Panc1 (cell line): ENCODE results near the gene MT1HL1. TPM values are rescaled to one million over a fixed set of nuclear protein-coding genes. Genes with fewer than 3 reads are reported as not detected.

Source experiments
- ATAC-seq: fragments of 200-7000 bp; cut with Tn5 transposase; 2 replicates; pipeline ENCODE4 v1.9.1; 2020; ENCODE audit warnings: mild to moderate bottlenecking, moderate library complexity
- BruUV-seq: library from RNA; stranded (reverse); fragments of 400-500 nt; replicated peaks from 2 replicates; lab custom pipeline; 2021; lab: Mats Ljungman, UMichigan
- CTCF ChIA-PET: fragments of 300-600 bp; sonication (Branson Sonifier 250); formaldehyde crosslinking; loops from one replicate; lab custom pipeline; 2022; ENCODE audit warnings: antibody characterized with exemption; lab: Charles Lee
- POLR2A ChIA-PET: fragments of 300-600 bp; sonication (Branson Sonifier 250); formaldehyde crosslinking; loops from one replicate; lab custom pipeline; 2022; ENCODE audit warnings: antibody characterized with exemption; lab: Charles Lee
- DNase-seq: peaks from one replicate; pipeline ENCODE4 v3.0.0-alpha.2; 2010; ENCODE audit warnings: low read depth, low spot score
- H3K27ac ChIP-seq: 2 replicates; pipeline ENCODE4 v1.5.1; 2011; ENCODE audit warnings: mild to moderate bottlenecking, low read length, inconsistent platforms
- H3K27me3 ChIP-seq: fragments of 200-500 bp; sonication (Bioruptor generic); 2 replicates; pipeline ENCODE4 v1.6.0; 2014; ENCODE audit warnings: low read length, inconsistent platforms; ENCODE audit not compliant: control insufficient read depth, insufficient read depth
- H3K36me3 ChIP-seq: fragments of 200-500 bp; sonication (Bioruptor generic); 2 replicates; pipeline ENCODE4 v1.5.1; 2014; ENCODE audit warnings: inconsistent platforms, mild to moderate bottlenecking, low read length, moderate library complexity; ENCODE audit not compliant: control insufficient read depth, insufficient read depth
- H3K4me1 ChIP-seq: 2 replicates; pipeline ENCODE4 v1.5.1; 2011; ENCODE audit warnings: inconsistent platforms, mild to moderate bottlenecking, low read length, moderate library complexity; ENCODE audit not compliant: control insufficient read depth, insufficient read depth
- H3K4me3 ChIP-seq, 2 experiments: 2 replicates each; pipeline ENCODE4 v1.5.1; 2011 to 2012; ENCODE audit warnings: low read depth in 2 of 2, low read length in 2 of 2, mild to moderate bottlenecking in 2 of 2, inconsistent platforms in 1 of 2, moderate library complexity in 1 of 2
- H3K9me3 ChIP-seq: fragments of 200-500 bp; sonication (Bioruptor generic); 2 replicates; pipeline ENCODE4 v1.5.1; 2014; ENCODE audit warnings: low read depth, mild to moderate bottlenecking, inconsistent platforms, low read length, moderate library complexity; ENCODE audit not compliant: control insufficient read depth, insufficient read depth
- POLR2AphosphoS5 ChIP-seq: IDR thresholded peaks from 2 replicates; pipeline ENCODE4 v1.6.1; 2012; ENCODE audit warnings: mild to moderate bottlenecking, low read depth, low read length, moderate library complexity
- SIN3A ChIP-seq: IDR thresholded peaks from 2 replicates; pipeline ENCODE4 v1.6.1; 2012; ENCODE audit warnings: low read depth, mild to moderate bottlenecking, low read length, moderate library complexity, borderline replicate concordance; ENCODE audit not compliant: insufficient read depth
- TCF7L2 ChIP-seq: IDR thresholded peaks from 2 replicates; pipeline ENCODE4 v1.6.1; 2011; ENCODE audit warnings: mild to moderate bottlenecking, low read depth, low read length, inconsistent platforms
- in situ Hi-C: cut with HindIII; loops from 2 replicates; pipeline ENCODE4 v1.10.0; 2016; ENCODE audit warnings: low sequenced_read_pairs, low pct_unique_long_range_greater_than_20kb
- intact Hi-C: fragments of 100-400 bp; cut with micrococcal nuclease; formaldehyde crosslinking; loops from one replicate; pipeline ENCODE4 v1.10.0; 2022; ENCODE audit not compliant: unreplicated experiment
- total RNA-seq: library from RNA; stranded (reverse); gene quantifications from one replicate; pipeline ENCODE4 v1.2.1, GENCODE V29; 2021; ENCODE audit not compliant: unreplicated experiment
- TF ChIP-seq, protein P1 (sequence below), 2 experiments: IDR thresholded peaks; 2 replicates each; pipeline ENCODE4 v1.6.1; 2011 to 2012; ENCODE audit warnings: low read depth in 2 of 2, control low read depth in 1 of 2, low read length in 1 of 2, mild to moderate bottlenecking in 1 of 2, moderate library complexity in 1 of 2; ENCODE audit not compliant: insufficient read depth in 1 of 2
- TF ChIP-seq, protein P2 (sequence below): fragments of 450-650 bp; IDR thresholded peaks from 2 replicates; pipeline ENCODE4 v1.5.1; 2017; ENCODE audit warnings: mild to moderate bottlenecking

Gene MT1HL1
- total RNA-seq, 1 experiment from 2014 or later = not detected

DNA sequence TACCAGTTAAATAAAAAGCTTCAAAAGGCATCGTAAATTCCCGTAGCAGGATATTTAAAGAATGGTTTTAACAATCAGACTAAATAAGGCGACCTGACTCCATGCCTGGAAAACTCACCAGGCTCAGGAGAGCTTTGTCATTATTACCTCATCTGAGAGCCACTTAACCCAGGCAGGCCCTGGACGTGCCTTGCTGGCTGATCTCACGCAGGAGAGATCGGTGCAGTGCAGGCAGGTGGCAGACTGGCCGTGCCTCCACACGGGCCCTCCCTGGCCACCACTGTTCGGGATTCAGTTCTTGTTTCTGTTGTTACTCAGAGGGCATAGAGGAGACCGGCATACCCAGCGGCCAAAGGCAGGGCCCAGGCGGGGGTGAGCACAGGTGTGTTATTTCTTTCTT lies 6.4 kb downstream of the MT1HL1 start:
- in situ Hi-C loops = no loop called here
- ChIA-PET POLR2A (no interaction called here), CTCF (no interaction called here)
- Histone ChIP-seq H3K4me3 (no peak overlapping the region), H3K9me3 (no peaks in the 10 kb centered on the region), H3K27me3 (no peaks in the 10 kb centered on the region; the same call in 1 of the 2 replicates), H3K4me1 (no peaks in the 10 kb centered on the region), H3K36me3 (no peaks in the 10 kb centered on the region), H3K27ac (no peak overlapping the region)
- peak; percentile 68 for ATAC-seq
- BruUV-seq = no TSS peak
- TF ChIP-seq TCF7L2 (no peak), SIN3A (no peak), POLR2AphosphoS5 (no peak)
- TF ChIP-seq, protein P1, sequence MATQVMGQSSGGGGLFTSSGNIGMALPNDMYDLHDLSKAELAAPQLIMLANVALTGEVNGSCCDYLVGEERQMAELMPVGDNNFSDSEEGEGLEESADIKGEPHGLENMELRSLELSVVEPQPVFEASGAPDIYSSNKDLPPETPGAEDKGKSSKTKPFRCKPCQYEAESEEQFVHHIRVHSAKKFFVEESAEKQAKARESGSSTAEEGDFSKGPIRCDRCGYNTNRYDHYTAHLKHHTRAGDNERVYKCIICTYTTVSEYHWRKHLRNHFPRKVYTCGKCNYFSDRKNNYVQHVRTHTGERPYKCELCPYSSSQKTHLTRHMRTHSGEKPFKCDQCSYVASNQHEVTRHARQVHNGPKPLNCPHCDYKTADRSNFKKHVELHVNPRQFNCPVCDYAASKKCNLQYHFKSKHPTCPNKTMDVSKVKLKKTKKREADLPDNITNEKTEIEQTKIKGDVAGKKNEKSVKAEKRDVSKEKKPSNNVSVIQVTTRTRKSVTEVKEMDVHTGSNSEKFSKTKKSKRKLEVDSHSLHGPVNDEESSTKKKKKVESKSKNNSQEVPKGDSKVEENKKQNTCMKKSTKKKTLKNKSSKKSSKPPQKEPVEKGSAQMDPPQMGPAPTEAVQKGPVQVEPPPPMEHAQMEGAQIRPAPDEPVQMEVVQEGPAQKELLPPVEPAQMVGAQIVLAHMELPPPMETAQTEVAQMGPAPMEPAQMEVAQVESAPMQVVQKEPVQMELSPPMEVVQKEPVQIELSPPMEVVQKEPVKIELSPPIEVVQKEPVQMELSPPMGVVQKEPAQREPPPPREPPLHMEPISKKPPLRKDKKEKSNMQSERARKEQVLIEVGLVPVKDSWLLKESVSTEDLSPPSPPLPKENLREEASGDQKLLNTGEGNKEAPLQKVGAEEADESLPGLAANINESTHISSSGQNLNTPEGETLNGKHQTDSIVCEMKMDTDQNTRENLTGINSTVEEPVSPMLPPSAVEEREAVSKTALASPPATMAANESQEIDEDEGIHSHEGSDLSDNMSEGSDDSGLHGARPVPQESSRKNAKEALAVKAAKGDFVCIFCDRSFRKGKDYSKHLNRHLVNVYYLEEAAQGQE (IDR thresholded peaks at IDR 0.05; ENCODE audit: insufficient read depth in 1 of 2, low read depth in 2 of 2, low read length in 1 of 2) = no peak
- TF ChIP-seq, protein P2, sequence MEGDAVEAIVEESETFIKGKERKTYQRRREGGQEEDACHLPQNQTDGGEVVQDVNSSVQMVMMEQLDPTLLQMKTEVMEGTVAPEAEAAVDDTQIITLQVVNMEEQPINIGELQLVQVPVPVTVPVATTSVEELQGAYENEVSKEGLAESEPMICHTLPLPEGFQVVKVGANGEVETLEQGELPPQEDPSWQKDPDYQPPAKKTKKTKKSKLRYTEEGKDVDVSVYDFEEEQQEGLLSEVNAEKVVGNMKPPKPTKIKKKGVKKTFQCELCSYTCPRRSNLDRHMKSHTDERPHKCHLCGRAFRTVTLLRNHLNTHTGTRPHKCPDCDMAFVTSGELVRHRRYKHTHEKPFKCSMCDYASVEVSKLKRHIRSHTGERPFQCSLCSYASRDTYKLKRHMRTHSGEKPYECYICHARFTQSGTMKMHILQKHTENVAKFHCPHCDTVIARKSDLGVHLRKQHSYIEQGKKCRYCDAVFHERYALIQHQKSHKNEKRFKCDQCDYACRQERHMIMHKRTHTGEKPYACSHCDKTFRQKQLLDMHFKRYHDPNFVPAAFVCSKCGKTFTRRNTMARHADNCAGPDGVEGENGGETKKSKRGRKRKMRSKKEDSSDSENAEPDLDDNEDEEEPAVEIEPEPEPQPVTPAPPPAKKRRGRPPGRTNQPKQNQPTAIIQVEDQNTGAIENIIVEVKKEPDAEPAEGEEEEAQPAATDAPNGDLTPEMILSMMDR = no peak
- DNase-seq = no peak
- intact Hi-C loops = no loop called here

DNA sequence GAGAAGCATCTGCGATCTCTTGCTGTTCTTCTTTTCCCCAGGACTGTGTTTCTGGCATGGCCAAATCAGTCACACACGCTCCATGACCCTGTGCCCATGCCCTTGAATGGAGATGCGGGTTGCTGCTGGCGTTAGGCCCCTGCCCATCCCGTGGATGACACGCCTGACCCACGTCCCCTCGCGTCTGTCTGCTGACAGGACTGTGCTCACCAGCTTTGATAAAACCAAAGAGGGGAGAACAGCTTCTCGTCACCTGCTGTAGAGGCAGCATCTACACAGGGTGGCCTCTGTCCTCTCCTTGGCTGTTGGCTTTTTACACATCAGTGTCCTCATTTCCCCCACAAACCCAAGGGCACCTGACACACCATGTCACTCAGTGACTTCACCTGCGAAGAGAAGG lies 6.9 kb downstream of the MT1HL1 start:
- TF ChIP-seq TCF7L2 = no peak
- no peak for TF ChIP-seq SIN3A
- TF ChIP-seq, protein P1 (IDR thresholded peaks at IDR 0.05; ENCODE audit: insufficient read depth in 1 of 2, low read depth in 2 of 2, low read length in 1 of 2) = no peak
- TF ChIP-seq, protein P2 = no peak
- TF ChIP-seq POLR2AphosphoS5 = no peak
- Histone ChIP-seq H3K27me3 (no peaks in the 10 kb centered on the region; the same call in 1 of the 2 replicates), H3K27ac (no peak overlapping the region), H3K9me3 (no peaks in the 10 kb centered on the region), H3K36me3 (no peaks in the 10 kb centered on the region), H3K4me1 (no peaks in the 10 kb centered on the region), H3K4me3 (no peak overlapping the region)
- intact Hi-C loops (no loop called here), in situ Hi-C loops (no loop called here)
- no peak for ATAC-seq
- CTCF ChIA-PET = no interaction called here
- BruUV-seq = no TSS peak
- DNase-seq = no peak
- POLR2A ChIA-PET = no interaction called here
